GM06990 (cell line): ENCODE data around the gene SIGLEC1.

Experiments
- DNase-seq: peaks from one replicate; pipeline ENCODE4 v3.0.0-alpha.2; 2011; ENCODE audit not compliant: insufficient read length; ENCODE audit errors: extremely low read depth
- H3K27me3 ChIP-seq: replicated peaks from 2 replicates; pipeline ENCODE4 v1.6.0; 2011; ENCODE audit warnings: low read length; ENCODE audit not compliant: control insufficient read depth, insufficient read depth
- H3K36me3 ChIP-seq: 2 replicates; pipeline ENCODE4 v1.5.1; 2011; ENCODE audit warnings: low read length; ENCODE audit not compliant: control insufficient read depth, insufficient read depth
- H3K4me3 ChIP-seq: replicated peaks from 2 replicates; pipeline ENCODE4 v1.5.1; 2011; ENCODE audit warnings: low read depth, mild to moderate bottlenecking, control low read depth, low read length
- CTCF ChIP-seq: IDR thresholded peaks from 2 replicates; pipeline ENCODE4 v1.5.1; 2011; ENCODE audit warnings: low read length, control low read depth, mild to moderate bottlenecking, inconsistent platforms; ENCODE audit not compliant: insufficient read depth, poor library complexity, severe bottlenecking

The SIGLEC1 gene

GRCh38 chr20:3741836-3742458 is 29.5 kb upstream of the SIGLEC1 start:
- Histone ChIP-seq H3K36me3 (no peaks in the 10 kb centered on the region), H3K4me3 (no peak overlapping the region), H3K27me3 (peaks cover 1% of the 10 kb centered on the region)
- DNase-seq: no peak
- no peak for TF ChIP-seq CTCF

- TF ChIP-seq CTCF: no peak
- H3K4me3 ChIP-seq: no peak overlapping the region
- no peak for DNase-seq
- H3K27me3 ChIP-seq: peaks cover 1% of the 10 kb centered on the region
- no peaks in the 10 kb centered on the region for H3K36me3 ChIP-seq
Measured at GRCh38 chr20:3740615-3741301, 28.4 kb upstream of the SIGLEC1 start.

GRCh38 chr20:3739926-3740451 is 27.6 kb upstream of the SIGLEC1 start:
- H3K27me3 ChIP-seq: peaks cover 1% of the 10 kb centered on the region
- H3K4me3 ChIP-seq: no peak overlapping the region
- H3K36me3 ChIP-seq: no peaks in the 10 kb centered on the region
- TF ChIP-seq CTCF: no peak
- DNase-seq: no peak

- Histone ChIP-seq H3K4me3 (no peak overlapping the region), H3K36me3 (no peaks in the 10 kb centered on the region), H3K27me3 (peaks cover 1% of the 10 kb centered on the region)
- no peak for DNase-seq
- no peak for TF ChIP-seq CTCF
Measured at GRCh38 chr20:3739054-3739925, 26.9 kb upstream of the SIGLEC1 start.

- TF ChIP-seq CTCF: no peak
- Histone ChIP-seq H3K27me3 (no peaks in the 10 kb centered on the region; the same call in none of the 2 replicates), H3K4me3 (no peak overlapping the region), H3K36me3 (no peaks in the 10 kb centered on the region)
- no peak for DNase-seq
Measured at GRCh38 chr20:3738111-3739053, 26.0 kb upstream of the SIGLEC1 start.
